Globus pallidus (tissue), 1 donor: Measurements from ENCODE around the gene SEMA3B.
A peak's percentile ranks its signal among the peaks of the same experiment; 100 is the strongest.

Source experiments
- DNase-seq: peaks from one replicate; pipeline ENCODE4 v3.0.0-alpha.2; 2015; ENCODE audit warnings: low spot score

The SEMA3B gene

DNA sequence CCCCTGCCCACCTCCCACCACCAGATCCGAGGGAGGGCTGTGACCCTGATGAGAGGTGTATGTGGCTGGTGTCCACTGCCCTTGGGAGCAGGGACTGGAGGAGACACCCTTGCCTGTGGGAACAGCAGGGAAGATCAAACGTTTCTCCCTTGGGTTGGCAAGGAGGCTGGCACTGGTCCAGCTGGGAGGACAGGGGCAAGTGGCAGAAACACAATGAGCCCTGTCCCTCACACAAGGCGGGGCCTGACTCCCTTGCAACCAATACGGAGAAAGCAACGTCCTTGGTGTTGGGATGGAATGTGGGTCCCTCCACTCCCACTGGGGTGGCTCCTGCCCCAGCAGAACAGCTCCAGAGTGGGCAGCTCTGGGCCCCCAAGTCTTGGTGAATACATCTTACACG lies 48.4 kb downstream of the SEMA3B start:
- no peak for DNase-seq

- DNase-seq, result no peak
These were observed 49.2 kb downstream of the SEMA3B start for GRCh38 chr3:50318163-50318562.

GRCh38 chr3:50318615-50319014 lies 49.7 kb downstream of the SEMA3B start:
- no peak for DNase-seq

DNA sequence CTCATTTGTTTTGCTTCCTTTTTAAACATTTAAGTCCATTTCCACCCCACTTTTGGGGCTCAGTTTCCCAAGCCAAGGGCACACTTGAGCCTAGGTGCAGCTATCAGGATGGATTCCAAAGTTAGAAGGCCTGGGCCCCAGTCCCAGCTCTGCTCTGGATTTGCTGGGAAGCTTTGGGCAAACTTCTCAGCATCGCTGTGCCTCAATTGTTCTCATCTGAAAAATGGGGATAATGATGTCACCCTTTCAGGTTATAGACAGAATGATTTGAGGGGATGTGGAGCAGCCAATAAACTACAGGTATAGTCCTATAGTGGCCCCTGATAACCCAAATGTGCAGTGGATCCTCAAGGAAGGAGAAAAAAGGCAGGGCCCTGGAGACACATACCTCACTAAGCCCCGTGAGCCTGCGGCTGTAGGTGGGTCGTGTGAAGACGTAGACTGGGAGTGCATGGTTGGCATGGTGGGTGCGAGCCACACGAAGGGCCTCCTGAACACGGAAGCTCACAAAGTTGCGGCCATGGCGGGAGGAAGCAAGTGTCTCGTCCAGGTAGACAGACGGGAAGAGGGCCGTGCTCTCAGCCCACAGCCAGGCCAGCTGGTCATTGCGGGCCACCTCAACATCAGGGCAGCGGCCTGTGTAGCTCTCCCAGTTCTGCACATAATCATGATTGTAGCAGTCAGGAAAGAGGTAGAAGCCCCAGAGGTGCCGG lies 50.4 kb downstream of the SEMA3B start:
- no peak for DNase-seq

- no peak for DNase-seq
These were observed 51.1 kb downstream of the SEMA3B start for GRCh38 chr3:50319894-50320625.

GRCh38 chr3:50320853-50321335 lies 51.9 kb downstream of the SEMA3B start:
- peak; percentile 85 for DNase-seq

GRCh38 chr3:50321336-50322114 lies 52.6 kb downstream of the SEMA3B start:
- peak; percentile 89 for DNase-seq

- DNase-seq, result no peak
These were observed 53.1 kb downstream of the SEMA3B start for GRCh38 chr3:50322115-50322385.

DNA sequence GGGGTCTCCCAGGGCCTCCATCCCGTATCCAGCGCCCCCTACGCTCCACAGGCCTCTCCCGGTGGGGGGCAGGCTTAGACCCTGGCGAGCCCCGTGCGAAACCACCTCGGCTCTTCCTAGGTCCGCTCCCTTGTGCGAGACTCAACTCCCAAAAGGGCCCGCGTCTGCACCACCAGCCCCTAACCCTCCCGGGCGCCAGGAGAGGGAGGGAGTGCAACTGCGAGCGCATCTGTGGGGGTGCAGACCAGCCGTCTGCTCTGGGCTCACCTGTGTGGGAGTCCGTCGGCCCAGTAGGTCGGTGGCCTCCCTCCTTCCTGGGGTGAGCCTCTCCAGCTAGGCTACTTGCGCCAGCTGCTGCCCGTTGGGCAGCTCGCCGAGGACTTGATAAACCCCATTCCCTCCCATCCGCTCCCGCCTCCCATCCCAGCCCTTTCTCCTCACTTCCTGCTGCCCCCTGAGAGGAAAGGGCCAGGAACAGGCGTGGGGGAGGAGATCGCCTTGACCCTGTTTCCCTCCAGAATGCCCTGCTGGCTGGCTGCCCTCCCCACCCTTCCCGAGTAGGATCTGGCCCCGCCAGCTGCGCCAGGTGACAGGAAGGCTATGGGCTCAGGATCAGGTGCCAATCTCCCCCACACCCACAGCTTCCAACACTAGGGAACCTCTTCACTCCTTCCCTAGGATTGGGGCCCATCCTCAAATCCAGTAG lies 53.6 kb downstream of the SEMA3B start, which contains the start of gene HYAL2:
TSS of gene HYAL2 (minus strand) at position 360 of the 706 bp plus-strand sequence. CDS start 2,256 bp downstream, outside the sequence.
- DNase-seq, result no peak

- no peak for DNase-seq
These were observed 54.2 kb downstream of the SEMA3B start for GRCh38 chr3:50323092-50323600.

DNA sequence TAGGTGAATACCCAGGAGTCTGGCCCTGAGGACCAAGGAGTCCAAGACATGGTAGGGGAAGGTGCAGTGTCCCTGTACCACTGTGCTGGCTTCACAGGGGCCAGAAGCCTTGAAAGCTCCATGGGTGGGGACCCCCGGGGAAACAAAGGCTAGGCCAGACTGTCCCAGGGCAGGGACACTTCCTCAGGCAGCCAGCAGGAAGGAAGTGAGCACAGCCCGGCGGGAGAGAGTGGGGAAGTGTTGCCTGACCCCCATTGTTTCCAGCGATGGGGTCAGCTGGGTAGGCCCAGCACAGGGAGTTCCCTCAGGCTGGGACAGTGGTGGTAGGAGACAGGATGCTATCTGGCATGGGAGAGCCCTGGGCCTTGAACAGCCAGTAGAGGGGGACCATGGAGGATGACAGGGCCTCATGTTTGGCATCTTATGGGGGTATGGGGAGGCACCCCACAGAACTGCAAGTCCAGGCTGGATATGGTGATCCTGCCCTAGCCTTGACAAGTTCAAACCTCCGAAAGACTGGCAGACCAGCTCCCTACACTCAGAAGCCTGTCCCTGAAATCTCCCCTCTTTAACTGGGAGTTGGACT lies 54.8 kb downstream of the SEMA3B start:
- DNase-seq, result no peak

- peak; percentile 68 for DNase-seq
These were observed 55.6 kb downstream of the SEMA3B start for GRCh38 chr3:50324351-50325112.

DNA sequence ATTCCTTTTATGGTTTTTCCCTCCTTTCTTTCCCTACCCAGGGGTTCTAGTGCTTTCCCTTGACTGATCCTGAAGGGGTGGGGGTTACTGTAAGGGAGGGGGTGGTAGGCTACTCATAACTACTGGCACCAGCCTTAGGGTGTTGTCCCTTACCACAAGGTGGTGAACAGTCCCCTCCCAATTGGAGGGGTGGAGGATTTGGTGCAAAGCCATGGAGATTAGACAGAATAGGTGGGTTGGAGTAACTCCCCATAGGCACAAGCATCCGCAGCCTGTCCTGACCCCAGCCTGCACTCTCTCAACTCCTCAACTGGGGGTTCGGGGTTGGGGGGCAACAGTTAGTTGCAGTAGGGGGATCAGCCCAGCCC lies 56.1 kb downstream of the SEMA3B start:
- DNase-seq, result no peak

DNA sequence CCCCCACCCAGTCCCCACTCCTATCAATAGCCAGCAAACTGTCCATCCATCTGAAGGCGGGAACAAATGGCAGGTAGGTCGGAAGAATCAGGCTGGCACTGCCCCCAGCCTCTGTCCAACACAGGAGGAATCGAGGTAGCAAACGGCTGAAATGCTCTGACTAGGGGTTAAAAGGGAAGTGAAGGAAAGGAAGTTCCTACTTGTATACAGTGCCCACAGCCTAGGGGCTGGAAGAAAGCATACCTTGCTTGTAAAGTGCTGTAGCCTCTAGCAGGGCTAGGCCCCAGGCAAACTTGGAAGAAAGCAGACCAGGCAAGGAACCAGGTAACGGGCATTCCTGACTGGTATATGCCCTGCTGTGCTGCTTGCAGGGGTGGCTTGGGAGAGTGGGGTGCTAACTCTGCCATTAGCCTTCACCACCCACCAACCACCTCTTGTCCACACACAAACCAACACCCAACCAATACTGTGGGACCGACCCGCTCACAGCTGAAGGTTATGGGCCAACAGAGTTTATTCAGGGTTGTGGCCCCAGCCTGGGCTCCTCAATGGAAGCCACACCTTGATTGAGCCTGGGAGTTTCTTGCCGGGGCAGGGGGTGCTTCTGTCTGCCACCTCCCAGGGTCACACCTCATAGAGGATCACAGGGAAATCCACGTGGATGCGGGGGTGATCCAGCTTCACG lies 56.7 kb downstream of the SEMA3B start:
- DNase-seq, result no peak

DNA sequence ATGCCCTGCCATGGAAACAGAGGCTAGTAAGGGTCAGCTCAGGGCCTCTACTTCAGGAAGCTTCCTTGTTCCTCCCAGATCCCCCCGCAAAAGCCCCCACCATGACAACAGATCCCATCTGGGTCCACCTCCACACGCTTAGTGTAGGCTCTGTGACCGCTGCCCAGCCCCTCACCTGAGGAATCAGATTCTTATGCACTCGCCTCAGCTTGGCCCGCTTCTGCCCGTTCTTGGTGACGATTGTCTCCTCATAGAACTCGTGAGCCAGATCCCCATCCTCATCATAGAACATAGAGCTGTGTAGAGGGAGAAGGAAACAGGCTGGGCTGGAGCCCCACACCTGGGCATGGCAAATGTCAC lies 57.2 kb downstream of the SEMA3B start:
- no peak for DNase-seq

GRCh38 chr3:50327129-50327528 lies 58.2 kb downstream of the SEMA3B start:
- no peak for DNase-seq
